Eye (tissue), 1 donor: ENCODE results near the gene DLG1.

Experiments used
- DNase-seq: peaks from one replicate; pipeline ENCODE4 v3.0.0-alpha.2; 2015

Gene DLG1

DNA sequence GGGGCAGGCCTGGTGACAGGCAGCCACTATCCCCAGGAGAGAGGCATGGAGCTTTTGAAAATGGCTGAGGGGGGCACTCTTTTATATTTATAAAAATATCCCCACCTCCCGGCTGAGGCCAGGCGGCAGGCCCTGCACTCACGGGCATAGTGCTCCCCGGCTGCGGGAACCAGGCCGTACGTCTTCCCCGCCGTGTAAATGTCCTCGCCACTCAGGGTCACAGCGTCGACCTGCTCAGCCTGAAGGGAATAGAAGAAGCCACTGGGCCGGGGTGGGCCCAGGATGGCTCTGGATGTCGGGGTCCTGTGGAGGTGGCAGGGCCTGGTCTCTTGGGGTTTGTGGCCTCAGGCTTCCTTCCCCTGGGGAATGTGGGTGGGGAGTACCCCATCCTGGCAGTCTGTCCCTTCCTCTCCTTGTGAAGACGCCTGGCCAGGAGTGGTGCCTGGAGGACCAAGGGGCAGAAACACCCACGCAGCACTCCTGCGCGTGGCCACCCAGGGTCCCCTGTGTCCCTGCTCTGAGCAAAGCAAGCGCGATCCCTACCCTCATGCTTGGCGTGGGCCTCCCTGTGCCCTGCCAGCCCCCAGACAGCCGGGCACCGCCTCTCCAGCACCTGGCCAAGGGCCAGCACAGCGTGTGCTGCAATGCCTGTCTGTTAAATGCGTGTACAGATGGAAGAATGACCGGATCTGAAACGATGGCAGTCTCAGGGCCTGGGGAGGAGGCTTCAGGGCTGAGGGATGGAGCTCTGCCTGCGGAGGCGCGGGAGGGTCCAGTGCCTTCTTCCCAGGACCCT, 287.7 kb downstream of the DLG1 start:
- no peak for DNase-seq

DNA sequence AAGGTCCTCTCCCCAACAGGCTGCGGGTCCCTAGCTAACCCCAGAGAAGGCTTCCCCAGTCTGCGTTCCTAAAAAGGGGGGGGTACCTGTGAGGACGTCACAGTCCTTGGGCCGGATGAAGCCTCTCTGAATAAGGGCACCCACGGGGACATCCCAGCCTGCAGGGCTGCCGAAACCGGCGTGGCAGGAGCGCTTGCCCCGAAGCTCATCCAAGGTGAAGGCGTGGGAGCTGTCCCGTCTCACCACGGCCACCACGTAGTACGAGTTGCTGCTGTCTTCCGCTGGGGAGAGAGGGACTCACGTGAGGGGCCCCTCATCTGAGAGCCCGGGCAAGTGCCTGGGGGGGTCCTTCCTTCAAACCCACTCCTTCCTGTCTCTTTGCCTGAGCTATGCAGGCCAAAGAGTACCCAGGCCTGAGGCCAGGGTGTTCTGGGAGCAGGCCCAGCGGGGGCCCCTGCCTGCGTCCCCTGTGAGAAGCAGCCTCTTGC, 288.8 kb downstream of the DLG1 start:
- DNase-seq: no peak

DNA sequence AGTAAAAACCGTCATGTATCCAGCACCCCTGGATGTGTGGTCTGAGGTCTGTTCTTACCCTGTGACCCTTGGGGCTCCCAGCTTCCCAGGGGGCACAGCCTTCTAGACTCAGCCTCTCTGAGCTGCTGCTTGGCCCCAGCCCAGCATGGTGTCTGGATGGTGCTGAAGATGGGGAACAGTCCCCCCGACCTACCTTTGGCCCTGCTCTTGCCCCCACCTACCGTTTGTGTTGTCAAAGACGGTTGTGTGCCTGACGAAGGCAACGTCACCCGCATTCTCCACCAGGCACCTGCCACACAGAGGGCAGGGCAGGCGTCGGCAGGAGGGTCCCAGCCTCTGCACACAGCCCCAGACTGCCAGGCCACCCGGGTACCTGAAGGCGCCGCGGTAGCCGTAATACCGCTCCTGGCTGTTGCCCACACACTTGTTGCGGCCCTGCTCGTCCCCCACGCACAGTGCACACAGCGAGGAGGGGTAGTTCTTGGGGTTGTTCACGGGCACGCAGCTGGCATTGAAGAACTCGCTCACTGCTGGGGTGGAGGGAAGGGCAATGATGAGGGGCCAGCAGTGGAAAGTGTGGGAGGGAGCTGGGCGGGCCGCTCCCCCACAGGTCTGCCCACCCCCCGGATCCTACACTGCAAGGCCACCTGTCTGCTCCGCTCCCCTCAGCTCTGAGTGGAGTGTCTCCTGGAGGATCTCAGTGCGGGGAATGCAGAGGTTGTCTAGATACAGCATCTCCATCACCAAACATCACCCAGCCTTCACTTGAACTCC, 289.8 kb downstream of the DLG1 start:
- DNase-seq: no peak

DNA sequence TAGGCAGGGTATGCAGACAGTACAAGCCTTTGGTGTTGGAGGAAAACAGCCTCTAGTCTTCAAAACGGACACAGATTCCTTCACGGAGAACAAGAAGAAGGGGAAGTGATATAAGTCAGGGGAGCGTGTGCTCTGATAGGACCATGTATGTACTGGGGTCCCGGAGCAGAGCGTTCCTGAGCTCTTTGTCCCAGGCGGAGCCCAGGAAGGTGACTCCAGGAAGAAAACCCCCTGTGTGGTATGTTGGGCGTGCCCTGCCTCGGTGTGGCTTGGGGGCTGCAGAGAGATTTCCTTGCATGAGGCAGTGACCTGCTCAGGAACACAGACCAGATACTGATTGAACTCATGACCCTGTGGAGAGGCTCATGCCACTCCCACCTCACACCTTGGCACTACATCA, 290.5 kb downstream of the DLG1 start:
- no peak for DNase-seq

DNA sequence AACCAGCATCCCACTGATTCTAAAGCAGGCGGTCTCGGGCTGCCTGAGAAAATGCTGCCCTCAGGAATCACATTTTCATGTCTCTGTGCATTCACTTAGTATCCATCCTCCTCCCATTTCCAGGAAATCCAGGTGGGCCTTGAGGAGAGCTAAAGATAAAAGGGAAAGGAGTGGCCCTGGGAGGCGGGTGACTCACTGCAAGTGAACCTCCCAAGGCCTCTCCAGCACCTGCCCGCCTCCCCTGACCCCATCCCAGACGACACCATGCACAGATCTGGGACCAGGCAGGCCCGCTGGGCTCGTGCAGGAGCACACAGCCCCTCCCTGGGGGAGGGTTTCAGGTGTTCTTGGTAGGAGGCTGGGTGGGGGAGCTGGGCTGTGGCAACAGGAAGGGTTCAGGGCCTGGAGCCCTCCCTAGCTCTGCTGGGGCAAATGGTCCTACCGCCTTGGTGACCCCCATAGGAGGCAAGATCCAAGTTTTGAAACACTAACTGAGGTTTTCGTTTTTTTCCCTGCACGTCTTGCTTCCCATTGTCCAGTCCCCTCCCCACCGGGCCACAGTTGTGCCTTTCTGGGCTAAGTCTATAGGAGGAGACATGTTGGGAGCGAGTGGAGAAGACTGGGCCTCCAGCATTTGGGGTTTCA, 291.0 kb downstream of the DLG1 start:
- no peak for DNase-seq

DNA sequence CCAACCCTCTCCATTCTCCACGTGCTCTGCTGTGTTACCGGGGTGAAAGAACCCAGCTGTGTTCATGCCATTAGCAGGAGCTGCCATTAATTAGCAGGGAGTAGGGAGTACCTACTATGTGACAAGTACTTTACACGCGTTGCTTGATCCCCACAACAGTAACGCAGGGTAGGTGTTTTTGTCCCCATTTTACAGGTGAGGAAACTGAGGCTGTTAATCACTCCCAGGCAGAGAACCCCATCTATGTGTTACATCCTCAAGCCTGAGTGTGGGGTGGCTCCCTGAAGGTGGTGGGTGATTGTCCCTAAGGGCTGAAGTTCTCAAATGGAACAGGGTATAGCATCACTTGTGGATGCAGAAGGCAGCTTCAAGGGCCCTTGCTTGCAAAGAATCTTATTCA, 291.6 kb downstream of the DLG1 start:
- DNase-seq: no peak

DNA sequence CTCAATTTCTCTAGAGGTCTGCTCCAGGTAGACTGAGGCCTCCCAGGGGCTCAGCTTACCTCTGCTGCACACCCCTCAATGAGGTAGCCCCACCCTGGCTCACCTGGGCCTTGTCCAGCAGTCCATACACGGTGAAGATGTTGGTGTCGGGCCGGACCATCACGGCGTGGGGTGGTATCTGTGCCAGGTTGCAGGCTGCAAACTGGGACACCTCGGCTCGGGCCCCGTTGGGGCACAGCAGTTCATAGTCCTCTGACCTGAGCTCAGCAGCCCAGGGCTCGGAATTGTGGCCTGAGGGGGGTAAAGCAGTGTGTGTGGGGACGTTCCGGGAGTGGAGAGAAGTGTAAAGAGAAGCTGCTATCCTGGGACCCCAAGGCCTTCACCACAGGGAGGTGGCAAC, 292.0 kb downstream of the DLG1 start:
- no peak for DNase-seq

DNA sequence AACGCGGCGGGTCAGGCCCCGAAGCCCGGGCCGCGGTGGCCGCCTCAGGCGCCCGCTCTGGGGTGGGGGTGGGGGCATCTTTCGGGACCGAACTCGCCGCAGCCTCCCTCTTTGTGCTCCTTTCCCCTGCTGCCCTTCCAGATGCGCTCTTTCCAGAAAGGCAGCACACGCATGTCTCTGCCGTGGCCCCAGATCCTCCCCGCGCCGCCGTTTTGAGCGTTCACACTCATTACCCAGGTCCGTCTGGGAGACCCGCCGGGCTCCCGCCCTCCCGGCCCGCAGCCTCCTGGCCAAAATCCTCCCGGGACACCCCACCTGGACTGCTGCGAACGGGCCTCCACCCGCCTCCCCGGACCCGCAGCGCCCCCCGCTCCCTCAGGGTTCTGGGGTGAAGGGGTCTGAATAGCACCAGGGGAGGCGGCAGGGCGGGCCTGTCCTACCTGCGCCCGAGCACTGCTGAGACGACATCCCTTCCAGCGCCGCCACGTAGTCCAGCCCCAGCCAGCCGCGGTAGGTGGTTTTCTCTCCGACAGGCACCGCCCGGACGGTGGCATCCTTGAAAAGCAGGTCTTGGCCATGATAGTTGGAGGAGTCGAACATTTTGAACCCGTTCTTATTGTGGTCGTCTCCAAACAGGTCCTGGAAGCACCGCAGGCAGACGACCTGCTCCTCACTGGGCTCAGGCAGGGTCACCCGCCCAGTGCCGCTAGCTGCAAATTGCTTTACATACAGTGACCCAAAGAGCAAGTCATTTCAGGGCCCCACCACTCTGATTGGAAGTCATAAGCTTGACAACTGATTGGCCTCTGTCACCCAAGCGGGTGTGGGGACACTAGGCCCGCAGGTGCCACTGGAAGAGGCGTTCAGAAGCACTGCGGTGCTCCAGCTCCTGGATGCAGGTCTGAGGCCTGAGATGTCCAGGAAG, 294.7 kb downstream of the DLG1 start:
- peak; percentile 71 for DNase-seq

- peak; percentile 87 for DNase-seq
Measured at GRCh38 chr3:197002701-197003454, 295.5 kb downstream of the DLG1 start.

DNA sequence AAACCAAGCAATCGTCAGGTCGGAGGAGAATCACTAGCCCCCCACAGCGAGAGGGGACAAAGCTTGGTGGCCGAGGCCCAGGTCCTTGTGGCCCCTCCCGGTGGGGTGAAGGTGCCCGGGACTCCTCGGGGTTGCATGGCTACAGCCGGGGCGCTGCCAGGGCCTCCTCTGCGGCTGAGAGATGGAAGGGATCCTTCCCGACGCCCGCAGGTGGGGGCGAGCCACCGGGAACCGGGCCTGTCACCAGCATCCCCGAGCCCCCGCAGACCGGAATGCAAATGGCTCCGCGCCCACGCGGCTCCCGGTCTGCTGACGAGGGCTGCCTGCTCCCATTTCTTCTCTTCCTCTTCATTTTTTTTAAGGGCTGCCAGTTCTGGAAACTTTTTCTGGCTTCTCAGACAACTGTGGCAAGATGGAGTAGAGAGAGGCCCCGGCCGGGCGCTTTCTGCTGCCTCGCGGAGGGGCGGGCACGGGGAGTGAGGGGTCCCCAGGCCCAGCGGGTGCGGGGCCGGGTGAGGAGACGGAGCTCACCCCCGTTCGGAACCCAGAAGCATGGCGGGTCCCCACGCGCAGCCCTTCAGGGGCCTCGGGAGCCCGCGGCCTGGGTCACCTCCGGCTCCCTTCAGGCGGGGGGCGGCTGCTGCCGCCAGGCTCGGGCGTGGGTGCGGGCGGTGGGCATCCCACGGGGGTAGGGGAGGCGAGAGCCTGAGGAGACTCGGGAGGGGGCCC, 296.3 kb downstream of the DLG1 start:
- DNase-seq: peak; percentile 70

DNA sequence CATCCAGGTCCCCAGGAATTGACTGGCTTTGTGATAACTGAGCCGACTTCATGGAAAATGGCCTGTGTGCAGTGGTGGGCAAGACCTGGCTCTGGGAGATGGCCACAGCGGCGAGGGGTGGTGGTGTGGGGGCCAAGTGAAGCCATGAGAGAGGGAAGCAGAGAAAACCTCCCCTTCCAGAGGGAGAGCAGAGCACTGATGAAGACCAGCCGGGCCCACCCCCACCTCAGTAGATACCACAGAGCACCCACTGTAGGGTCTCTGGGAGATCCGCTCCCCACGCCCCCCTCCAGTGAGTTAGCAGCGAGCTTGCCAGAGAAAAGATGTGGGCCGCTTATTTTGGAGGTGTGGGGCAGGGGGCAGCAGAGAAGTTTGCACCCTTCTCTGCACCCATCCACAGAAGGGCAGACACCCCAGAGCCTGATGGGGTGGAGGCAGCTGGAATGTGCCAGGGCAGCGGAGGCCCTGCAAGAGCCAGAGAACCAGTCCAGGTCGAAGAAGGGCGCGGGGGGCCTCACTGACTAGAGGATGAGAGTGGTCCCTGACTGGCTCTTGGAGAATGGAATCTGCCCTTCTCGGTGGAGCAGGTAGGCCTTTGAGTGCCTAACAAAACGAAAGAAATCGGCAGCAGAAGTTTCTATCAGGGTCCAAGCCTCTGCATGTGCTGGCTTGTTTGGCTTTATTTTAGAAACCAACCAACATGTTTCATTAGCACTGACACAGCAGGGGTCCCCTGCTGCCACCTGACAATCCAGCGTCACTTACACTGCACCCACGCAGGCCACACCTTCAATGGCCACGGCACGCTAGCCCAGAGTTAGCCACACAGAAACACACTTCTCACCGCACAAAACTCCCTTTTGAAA, 297.1 kb downstream of the DLG1 start:
- peak; percentile 22 for DNase-seq

- DNase-seq: no peak
Measured at GRCh38 chr3:197000211-197000610, 298.2 kb downstream of the DLG1 start.

DNA sequence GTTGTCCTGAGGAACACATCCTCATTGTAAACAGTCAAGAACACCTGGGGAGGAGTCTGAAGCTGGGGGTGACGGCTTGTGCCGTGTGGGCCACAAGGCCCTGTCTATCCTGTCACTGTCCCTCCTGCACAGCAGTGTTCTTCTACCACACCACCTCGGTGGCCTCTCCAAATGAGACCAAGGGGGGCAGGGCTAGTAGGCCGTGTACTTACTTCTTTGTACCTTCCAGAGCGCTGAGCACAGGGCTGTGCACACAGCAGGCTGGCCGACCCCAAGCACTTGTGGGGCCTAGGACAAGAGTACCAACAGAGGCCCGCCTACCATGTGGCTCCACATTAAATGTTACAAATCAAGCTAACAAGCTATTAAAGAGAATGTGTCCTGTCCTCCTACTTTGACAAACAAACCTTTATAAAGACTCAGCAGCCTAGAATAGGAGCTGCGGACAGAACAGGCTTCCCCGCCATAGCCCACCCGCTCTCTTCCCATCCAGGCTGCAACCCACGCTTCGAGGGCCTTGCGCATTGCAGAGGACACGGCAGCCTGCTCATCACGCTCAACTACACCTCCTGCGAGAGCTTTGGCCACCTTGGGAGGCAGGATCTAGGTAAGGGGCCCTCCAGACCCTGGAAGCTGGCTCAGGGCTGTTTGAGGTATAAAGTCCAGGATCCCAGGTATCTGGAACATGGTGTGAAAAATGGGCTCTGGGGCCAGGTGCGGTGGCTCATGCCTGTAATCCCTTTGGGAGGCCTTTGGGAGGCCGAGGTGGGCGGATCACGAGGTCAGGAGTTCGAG, 299.2 kb downstream of the DLG1 start:
- DNase-seq: no peak

DNA sequence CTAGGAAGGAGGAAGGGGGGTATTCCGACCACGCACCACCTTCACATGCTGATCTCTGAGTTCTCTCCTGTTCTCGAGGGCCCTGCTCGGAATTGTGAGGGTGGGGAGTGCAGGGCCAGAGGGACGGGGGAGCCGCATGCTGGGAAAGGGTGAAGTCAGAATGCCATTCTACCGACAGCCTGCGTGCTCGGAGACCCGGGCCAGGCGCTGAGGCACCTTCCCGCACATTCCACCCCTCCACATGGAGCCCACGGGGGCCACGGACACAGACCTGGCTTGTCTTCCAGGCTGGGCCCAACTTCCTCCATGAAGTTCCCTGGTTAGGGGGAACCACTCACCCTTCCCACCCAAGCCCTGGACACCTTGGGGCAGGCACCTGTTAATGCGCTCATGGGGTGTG, 301.1 kb downstream of the DLG1 start:
- no peak for DNase-seq

GRCh38 chr3:196996454-196997265, 301.8 kb downstream of the DLG1 start:
- no peak for DNase-seq

GRCh38 chr3:196995646-196996355, 302.6 kb downstream of the DLG1 start:
- no peak for DNase-seq

- DNase-seq: no peak
Measured at GRCh38 chr3:196995027-196995426, 303.4 kb downstream of the DLG1 start.

DNA sequence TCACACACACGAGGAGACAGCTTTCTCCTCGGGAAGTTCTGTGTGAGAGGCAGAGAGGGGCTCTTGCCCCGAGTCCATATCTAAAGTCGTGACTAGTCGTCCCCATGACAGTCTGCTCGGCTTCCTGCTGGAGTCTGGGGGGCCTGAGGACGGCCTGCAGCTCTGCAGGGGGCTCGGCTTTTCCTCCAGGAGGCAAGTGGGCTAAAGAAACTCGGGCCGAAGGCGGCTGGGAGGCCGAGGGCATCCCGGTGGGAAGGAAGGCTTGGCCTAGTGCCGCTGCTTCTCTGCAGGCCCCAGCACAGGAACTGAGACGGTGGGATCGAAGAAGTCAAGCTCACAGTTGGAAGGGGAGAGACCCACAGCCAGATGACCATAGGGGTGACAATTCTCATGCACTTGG, 304.4 kb downstream of the DLG1 start:
- DNase-seq: no peak
